GM18499 (cell line): Measurements from ENCODE around the gene MAP4K4.
"Not testable (repeated sequence)": the region's sequence is repeated elsewhere in the genome, so short reads cannot be mapped to it uniquely, and the experiment has no call there.

Experiments
- ATAC-seq: cut with Tn5 transposase; IDR thresholded peaks from one replicate; pipeline ENCODE4 v1.9.1; 2021; ENCODE audit warnings: moderate number of reproducible peaks; ENCODE audit not compliant: insufficient read depth, unreplicated experiment

The MAP4K4 gene

GRCh38 chr2:101935764-101936163, 238.3 kb downstream of the MAP4K4 start:
- not testable (repeated sequence) for ATAC-seq

- no peak for ATAC-seq
These were observed 245.3 kb downstream of the MAP4K4 start for GRCh38 chr2:101942851-101943250.
